ENCODE results near the gene SP140L.
"Not testable (repeated sequence)": the region's sequence is repeated elsewhere in the genome, so short reads cannot be mapped to it uniquely, and the experiment has no call there.

The SP140L gene

DNA sequence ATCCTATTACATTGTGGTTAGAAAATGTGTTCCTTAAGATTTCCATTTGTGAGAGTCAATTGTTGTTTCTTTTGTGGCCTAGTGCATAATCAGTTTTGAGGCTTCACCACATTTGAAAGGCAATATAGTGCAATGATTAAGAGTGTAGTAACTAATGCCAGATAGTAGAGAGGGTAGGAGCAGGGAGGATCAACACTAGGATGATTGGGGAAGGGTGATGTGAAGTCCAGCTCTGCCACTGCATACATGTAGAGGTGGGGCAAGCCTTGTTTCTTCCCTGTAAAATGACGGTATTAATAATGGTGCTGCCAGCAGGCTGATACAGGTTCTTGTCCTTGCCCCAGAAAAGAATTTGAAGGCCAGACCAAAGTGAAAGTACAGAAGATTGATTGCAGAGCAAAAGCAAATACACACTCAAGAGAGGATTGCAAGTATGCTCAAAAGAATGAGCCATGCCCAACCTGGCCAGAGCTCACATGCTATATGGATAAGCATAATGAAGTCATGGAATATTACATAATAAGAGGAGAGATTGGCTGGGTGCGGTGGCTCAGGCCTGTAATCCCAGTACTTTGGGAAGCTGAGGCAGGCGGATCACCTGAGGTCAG is 97.0 kb downstream of the SP140L start:
- no peak for DNase-seq

DNA sequence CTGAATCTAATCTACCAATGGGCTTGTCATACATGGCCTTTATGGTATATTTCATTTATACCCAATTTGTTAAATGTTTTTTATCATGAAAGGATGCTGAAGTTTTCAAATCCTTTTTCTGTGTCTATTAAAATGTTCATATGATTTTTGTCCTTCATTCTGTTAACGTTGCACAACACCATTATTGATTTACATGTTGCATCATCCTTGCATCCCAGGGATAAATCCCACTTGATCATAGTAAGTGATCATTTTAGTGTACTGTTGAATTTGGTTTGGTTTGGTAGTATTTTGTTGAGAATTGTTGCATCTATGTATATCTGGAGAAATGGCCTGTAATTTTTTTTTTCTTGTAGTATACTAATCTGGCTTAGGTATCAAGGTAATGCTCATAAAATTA is 98.4 kb downstream of the SP140L start:
- DNase-seq: no peak

DNA sequence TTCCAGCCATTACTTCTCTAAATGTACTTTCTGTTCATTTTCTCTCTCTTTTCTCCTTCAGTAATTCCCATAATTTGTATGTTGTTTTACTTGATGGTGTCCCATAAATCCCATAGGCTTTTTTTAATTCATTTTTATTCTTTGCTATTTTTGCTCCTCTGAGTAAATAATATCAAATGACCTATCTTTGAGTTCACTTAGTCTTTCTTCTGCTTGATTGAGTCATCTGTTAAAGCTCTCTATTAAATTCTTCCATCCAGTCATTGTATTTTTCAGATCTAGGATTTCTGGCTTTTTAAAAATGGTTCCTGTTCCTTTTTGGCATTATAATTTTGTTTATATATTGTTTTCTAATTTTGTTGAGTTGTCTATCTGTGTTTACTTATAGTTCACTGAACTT is 102.5 kb downstream of the SP140L start:
- no peak for DNase-seq

DNA sequence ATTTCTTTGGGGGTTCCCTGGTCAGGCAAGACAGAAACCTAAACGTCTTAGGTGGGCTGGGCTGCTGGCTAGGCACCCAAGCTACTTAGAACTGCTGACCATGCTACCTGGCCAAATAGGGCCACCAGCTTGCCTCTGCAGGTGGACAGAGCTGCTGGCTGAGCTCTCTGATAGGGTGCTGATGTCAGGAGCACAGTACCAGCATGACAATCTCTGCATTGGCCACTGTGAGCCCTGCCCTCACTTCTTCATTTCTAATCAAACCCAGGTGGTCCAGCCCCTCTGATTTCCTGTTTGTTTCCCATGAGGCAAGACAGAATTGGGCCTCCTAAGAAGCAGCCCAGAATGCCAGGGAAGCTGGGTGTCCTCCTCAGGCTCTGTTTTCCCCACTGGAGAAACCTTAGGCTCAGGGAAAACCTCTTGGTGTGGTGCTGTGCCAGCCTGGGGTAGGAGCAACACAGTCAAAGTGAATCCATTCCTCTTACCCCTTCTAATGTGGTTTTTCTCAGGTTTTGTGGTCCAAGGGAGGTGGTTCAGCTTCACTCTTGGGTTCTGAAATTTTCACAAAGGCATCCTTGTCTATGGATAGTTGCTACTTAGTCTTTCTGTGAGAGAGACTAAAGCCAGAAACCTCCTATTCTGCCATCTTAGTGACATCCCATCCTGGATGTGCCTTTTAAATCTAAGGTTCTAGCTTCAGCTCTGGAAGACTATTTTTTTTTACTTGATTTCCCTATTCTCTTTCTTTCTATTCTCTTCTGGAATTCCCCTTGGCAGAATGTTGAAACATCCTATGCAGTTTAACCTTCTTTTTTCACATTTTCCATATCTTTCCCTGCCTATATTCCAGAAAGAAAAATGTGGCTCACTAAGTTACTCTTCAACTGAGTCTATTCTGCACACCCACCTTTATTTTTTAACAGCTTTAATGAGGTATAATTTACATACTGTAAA is 104.2 kb downstream of the SP140L start:
- DNase-seq: no peak

DNA sequence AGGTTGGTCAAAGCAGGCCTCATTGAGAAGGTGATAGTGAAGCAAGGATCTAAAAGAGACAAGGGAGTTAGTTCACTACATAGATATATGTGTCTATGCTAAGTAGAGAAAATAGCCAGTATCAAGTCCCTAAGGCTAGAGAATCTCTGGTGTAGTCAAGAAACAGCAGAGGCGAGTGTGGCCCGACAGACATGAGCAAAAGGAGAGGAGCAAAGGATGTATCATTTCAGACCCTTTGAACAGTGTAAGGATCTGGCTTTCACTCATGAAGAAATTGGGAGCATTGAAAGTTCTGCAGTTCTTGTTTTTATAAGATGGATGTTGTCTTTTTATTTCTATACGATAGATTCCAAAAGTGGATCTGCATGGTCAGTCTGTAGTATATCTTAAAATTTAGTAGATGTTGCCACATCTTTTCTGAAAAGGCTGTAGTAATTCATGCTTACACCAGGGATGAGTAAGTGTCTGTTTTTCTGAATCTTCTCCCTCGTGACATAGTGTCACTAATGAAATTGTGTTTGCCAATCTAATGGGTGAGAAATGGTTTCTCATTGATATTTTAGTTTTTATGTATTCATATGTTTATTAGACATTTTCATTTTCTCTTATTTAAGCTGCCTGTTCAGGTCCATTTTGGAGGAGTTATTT is 107.8 kb downstream of the SP140L start:
- DNase-seq: no peak

DNA sequence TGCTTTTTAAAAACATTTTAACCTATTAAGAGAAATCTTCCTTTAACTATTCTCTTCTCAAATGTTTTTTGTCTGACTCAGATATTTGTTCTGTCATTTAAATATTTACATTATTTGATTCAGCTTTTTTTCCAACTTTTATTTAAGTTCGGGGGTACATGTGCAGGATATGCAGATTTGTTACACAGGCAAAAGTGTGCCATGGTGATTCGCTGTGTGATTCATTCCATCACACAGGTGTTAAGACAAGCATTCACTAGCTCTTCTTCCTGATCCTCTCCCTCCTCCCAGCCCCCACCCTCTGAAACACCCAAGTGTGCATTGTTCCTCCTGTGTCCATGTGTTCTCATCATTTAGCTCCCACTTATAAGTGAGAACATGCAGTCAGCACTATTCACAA is 108.4 kb downstream of the SP140L start:
- no peak for DNase-seq

DNA sequence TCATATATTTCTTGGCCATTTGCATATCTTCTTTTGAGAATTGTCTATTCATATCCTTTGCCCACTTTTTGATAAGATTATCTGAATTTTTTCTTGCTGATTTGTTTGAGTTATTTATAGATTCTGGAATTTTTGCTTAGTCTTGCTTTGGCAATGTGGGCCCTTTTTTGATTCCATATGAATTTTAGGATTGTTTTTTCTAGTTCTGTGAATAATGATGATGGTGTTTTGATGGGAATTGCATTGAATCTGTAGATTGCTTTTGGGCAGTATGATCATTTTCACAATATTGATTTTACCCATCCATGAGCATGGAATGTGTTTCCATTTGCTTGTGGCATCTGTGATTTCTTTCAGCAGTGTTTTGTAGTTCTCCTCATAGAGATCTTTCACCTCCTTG is 112.1 kb downstream of the SP140L start:
- not testable (repeated sequence) for DNase-seq

DNA sequence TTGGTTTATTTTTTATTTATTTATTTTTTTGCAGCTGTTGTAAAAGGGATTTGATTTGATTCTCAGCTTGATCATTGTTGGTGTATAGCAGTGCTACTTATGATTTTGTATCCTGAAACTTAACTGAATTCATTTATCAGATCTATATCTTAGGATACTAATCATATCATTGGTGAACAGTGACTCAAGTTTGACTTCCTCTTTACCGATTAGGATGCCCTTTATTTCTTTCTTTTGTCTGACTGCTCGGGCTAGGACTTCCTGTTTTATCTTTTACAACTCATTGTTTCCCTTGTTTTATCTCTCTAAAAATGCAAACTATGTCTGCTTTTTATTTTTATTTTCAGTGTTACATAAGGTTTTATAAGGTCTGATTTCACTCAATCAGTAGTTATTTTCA is 112.6 kb downstream of the SP140L start:
- no peak for DNase-seq

DNA sequence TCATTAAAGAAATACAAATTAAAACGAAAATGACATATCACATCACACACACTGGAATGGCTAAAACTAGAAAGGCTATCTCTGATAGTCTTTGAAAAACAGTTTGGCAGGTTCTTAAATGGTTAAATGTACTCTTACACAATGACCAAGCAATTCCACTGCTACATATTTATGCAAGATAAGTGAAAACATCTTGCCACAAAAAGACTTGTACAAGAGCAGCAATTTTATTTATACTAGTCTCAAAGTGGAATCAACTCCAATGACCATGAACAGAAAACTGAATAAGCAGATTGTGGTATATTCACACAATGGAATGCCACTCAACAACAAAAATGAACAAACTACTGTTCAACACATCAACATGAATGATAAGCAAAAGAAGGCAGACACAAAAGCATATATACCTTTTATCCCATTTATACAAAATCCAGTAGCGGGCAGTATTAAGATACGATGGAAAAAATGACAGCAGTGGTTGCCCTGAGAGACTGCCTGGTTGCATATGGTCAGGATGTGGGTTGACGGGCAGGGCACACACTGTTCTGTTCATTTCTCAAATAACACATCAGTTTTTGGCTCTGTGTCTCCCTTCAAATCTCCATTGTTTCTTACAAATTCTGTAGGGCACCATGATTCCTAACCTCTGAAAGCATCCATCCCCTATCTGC is 114.4 kb downstream of the SP140L start:
- no peak for DNase-seq

DNA sequence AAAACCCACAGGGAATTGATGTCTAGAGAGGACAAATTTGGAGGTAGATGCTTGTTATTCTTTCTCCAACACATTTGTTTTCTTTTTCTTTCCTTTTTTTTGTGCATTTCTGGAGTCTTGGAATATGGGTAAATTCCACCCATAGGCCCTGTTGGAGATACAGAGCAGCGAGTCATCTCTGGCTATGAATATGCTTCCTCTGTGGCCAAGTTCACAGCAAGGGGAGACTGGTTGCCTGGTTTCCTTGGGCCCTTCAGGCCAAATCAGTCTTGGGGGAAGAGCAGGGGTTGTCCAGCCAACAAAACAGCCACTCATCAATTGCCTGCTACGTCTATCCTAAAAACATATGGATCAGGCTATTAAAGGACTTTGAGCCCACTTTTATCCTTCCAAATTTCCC is 116.5 kb downstream of the SP140L start:
- no peak for DNase-seq

DNA sequence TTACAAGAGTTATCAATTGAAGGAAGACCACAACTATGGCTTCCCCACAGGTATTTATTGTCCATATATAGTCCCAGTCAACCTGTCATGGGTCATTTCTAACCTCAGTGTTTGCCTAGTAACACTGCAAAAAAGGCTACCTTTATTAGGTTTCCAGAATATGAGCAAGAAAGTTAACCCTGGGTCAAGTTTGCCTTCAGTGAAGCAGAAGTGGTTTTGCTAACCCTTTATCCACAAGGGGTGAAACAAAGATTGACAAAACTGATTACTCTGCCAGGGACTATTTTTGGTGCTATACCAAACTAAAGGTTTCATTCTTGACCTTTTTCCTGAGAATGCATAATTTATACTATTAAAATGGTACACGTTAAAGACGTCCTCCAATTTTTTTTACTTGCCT is 117.8 kb downstream of the SP140L start:
- no peak for DNase-seq

DNA sequence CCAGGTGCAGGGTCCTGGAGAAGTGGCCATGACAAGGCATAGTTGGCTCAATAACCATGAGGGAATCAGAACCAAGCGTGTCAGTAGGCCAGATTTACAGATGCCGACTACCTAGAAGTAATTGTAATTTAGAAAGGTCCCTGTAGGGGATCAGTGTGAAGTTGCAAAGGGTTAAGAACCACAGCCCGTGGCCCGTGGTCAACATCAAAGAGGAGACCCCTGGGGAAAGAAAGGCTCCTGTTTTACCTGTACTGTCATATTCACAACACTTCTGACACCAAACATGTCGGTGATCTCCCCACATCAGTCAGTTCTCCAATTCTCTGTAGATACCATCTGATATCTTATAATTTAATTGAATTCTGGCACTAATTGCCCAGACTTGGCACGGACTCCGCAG is 120.0 kb downstream of the SP140L start:
- DNase-seq: no peak

DNA sequence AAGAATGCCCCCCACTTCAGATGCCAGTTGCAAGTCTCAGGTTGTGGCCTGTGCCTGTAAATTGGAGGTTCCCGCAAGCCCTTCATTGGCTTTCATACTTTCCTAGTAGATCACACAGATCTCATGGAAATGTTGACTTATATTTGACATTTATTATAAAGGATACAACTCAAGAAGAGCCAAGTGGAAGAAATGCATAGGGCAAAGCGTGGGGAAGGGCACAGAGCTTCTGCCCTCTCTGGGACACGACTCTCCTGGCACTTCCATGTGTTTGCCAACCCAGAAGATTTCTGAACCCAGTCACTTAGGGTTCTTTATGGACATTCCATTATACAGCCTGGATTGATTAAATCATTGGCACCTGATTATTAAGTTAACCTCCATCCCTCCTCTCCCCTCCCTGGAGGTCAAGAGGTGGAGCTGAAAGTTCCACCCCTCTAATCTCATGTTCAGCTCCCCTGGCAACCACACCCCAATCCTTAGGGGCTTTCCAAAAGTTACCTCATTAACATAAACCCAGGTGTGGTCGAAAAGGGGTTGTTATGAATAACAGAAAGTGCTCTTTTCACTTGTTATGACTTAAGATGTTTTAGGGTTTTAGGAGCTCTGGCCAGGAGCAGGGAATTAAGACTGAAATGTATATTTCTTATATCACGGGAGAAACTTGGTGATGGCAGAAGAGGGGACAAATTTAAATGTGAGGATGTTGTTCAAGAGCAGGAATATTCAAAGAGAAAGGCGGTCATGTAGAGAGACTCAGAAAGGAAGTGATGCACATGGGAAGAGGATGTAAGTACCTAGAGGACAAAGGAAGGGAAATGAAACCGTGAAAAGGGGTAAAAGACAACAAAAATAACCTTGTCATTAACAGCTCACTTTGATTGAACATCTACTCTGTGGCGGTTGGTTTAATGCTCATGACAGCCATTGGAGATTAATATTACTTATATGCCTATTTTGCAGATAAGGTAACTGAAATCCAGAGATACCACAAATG is 120.8 kb downstream of the SP140L start:
- DNase-seq: no peak

DNA sequence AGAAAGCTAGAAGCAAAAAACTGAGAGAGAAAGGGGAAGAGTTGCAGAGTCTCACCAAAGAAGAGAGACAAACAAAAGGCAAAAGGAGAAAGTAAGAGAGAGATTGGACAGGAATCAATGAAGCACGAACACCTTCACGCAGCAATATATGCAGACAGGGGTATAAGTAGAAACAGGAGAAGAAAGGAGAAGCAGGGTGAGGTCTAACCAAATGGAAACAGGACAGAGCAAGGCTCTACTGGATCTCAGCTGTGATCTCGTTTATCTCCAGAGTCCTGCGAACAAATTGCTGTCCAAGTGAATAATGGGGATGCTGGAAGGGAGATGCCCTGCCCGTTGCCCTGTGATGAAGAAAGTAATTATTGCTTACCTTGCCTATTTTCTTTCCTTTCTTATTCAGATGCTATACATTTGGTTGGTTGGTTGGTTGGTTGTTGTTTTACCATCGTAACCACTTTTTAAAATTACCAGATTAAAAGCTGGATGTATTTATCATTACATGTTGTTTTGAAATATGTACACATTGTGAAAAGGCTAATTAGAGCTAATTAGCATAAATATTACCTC is 123.0 kb downstream of the SP140L start:
- no peak for DNase-seq

DNA sequence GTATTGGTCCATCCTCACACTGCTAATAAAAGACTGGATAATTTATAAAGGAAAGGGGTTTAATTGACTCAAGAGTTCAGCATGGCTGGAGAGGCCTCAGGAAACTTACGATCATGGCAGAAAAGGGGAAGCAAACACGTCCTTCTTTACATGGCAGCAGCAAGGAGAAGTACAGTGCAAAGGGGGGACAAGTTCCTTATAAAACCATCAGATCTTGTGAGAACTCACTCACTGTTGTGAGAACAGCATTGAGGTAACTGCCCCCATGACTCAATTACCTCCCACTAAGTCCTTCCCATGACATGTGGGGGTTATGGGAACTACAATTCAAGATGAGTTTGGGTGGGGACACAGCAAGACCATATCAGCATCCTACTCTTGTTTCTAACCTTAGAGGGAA is 126.0 kb downstream of the SP140L start:
- DNase-seq: no peak
